Activated CD8-positive, alpha-beta memory T cell treated with anti-CD3 and anti-CD28 coated beads, Interleukin-2, amount 50 U/mL, for 4 hours (primary cell): ENCODE measurements around the gene XPNPEP1.
"Not testable (repeated sequence)": the region's sequence is repeated elsewhere in the genome, so short reads cannot be mapped to it uniquely, and the experiment has no call there.

Source experiments
- DNase-seq: peaks from one replicate; pipeline ENCODE4 v3.0.0-alpha.2; 2020

XPNPEP1 gene

GRCh38 chr10:109922358-109922975, 844 bp downstream of the XPNPEP1 start:
- no peak for DNase-seq

GRCh38 chr10:109920016-109920415, 3.3 kb downstream of the XPNPEP1 start:
- DNase-seq = no peak

GRCh38 chr10:109919220-109919619, 4.1 kb downstream of the XPNPEP1 start:
- no peak for DNase-seq

- not testable (repeated sequence) for DNase-seq
These were observed 4.6 kb downstream of the XPNPEP1 start for GRCh38 chr10:109918707-109919106.

- DNase-seq = no peak
These were observed 7.7 kb downstream of the XPNPEP1 start for GRCh38 chr10:109915566-109915965.

- peak; percentile 39 for DNase-seq
These were observed 8.3 kb downstream of the XPNPEP1 start for GRCh38 chr10:109914966-109915365.

GRCh38 chr10:109913306-109913892, 9.9 kb downstream of the XPNPEP1 start:
- no peak for DNase-seq

- DNase-seq = no peak
These were observed 10.7 kb downstream of the XPNPEP1 start for GRCh38 chr10:109912335-109913281.

- DNase-seq = no peak
These were observed 11.4 kb downstream of the XPNPEP1 start for GRCh38 chr10:109911903-109912302.

GRCh38 chr10:109906316-109906715, 17.0 kb downstream of the XPNPEP1 start:
- no peak for DNase-seq

GRCh38 chr10:109904397-109904796, 18.9 kb downstream of the XPNPEP1 start:
- no peak for DNase-seq

- no peak for DNase-seq
These were observed 20.0 kb downstream of the XPNPEP1 start for GRCh38 chr10:109902992-109903947.

GRCh38 chr10:109899356-109900331, 23.7 kb downstream of the XPNPEP1 start:
- no peak for DNase-seq

GRCh38 chr10:109898666-109899355, 24.5 kb downstream of the XPNPEP1 start:
- DNase-seq = no peak

GRCh38 chr10:109898007-109898406, 25.3 kb downstream of the XPNPEP1 start:
- DNase-seq = no peak

GRCh38 chr10:109895848-109896247, 27.5 kb downstream of the XPNPEP1 start:
- no peak for DNase-seq

- no peak for DNase-seq
These were observed 28.1 kb downstream of the XPNPEP1 start for GRCh38 chr10:109895095-109895818.

- DNase-seq = no peak
These were observed 28.8 kb downstream of the XPNPEP1 start for GRCh38 chr10:109894516-109894915.

- no peak for DNase-seq
These were observed 29.9 kb downstream of the XPNPEP1 start for GRCh38 chr10:109893386-109893785.

- no peak for DNase-seq
These were observed 30.4 kb downstream of the XPNPEP1 start for GRCh38 chr10:109892931-109893330.
